IgD-negative memory B cell (primary cell): ENCODE results near the gene IDH3A. TPM values are rescaled to one million over a fixed set of nuclear protein-coding genes. Genes with fewer than 3 reads are reported as not detected.
A peak's percentile ranks its signal among the peaks of the same experiment; 100 is the strongest.

ENCODE experiments used
- H3K27ac Mint-ChIP-seq, 3 donors: one replicate each; pipeline ENCODE4 v1.8.0; 2020 to 2022; ENCODE audit warnings: mild to moderate bottlenecking in 3 of 3, mixed read lengths in 3 of 3, moderate library complexity in 1 of 3
- H3K27me3 Mint-ChIP-seq: one replicate; pipeline ENCODE4 v1.8.0; 2021; ENCODE audit warnings: mixed read lengths
- H3K36me3 Mint-ChIP-seq: one replicate; pipeline ENCODE4 v1.8.0; 2020; ENCODE audit warnings: mild to moderate bottlenecking, mixed read lengths
- H3K4me1 Mint-ChIP-seq, 3 donors: one replicate each; pipeline ENCODE4 v1.8.0; 2020 to 2022; ENCODE audit warnings: mixed read lengths in 3 of 3, mild to moderate bottlenecking in 1 of 3
- H3K4me3 Mint-ChIP-seq, 4 donors: one replicate each; pipeline ENCODE4 v1.8.0; 2020 to 2022; ENCODE audit warnings: mild to moderate bottlenecking in 4 of 4, mixed read lengths in 4 of 4, moderate library complexity in 3 of 4
- H3K9me3 Mint-ChIP-seq, 3 donors: one replicate each; pipeline ENCODE4 v1.8.0; 2020 to 2021; ENCODE audit warnings: mixed read lengths in 3 of 3, mild to moderate bottlenecking in 1 of 3
- polyA plus RNA-seq: library from polyadenylated mRNA; unstranded; fragments of 300-500 nt; fragmentation: Illumina TruSeq; gene quantifications from one replicate; pipeline ENCODE4 v1.2.3, GENCODE V29; 2021

Gene IDH3A
- polyA plus RNA-seq, 1 donor from 2014 or later, result 62.1 TPM

GRCh38 chr15:78209646-78210348, 60.6 kb downstream of the IDH3A start:
- Mint-ChIP-seq H3K27ac (no peak overlapping the region), H3K4me1 (no peaks in the 10 kb centered on the region), H3K9me3 (no peaks in the 10 kb centered on the region), H3K4me3 (no peak overlapping the region), H3K36me3 (no peaks in the 10 kb centered on the region), H3K27me3 (peaks cover 14% of the 10 kb centered on the region)

- Mint-ChIP-seq H3K36me3 (no peaks in the 10 kb centered on the region), H3K4me3 (no peak overlapping the region), H3K9me3 (no peaks in the 10 kb centered on the region), H3K27me3 (peaks cover 18% of the 10 kb centered on the region), H3K27ac (no peak overlapping the region), H3K4me1 (no peaks in the 10 kb centered on the region)
These were observed 61.2 kb downstream of the IDH3A start for GRCh38 chr15:78210349-78210717.

- H3K27ac Mint-ChIP-seq, result no peak overlapping the region
These were observed 62.2 kb downstream of the IDH3A start for GRCh38 chr15:78211189-78211921.

GRCh38 chr15:78212008-78212407, 62.8 kb downstream of the IDH3A start:
- no peaks in the 10 kb centered on the region for H3K36me3 Mint-ChIP-seq
- no peak overlapping the region for H3K27ac Mint-ChIP-seq
- no peak overlapping the region for H3K4me3 Mint-ChIP-seq
- H3K4me1 Mint-ChIP-seq, result no peaks in the 10 kb centered on the region
- H3K27me3 Mint-ChIP-seq, result peaks cover 18% of the 10 kb centered on the region
- no peaks in the 10 kb centered on the region for H3K9me3 Mint-ChIP-seq

More at GRCh38 chr15:78211189-78211921, 62.2 kb downstream of the IDH3A start:
- H3K36me3 Mint-ChIP-seq, result no peaks in the 10 kb centered on the region
- H3K4me1 Mint-ChIP-seq, result no peaks in the 10 kb centered on the region
- H3K9me3 Mint-ChIP-seq, result no peaks in the 10 kb centered on the region
- H3K27me3 Mint-ChIP-seq, result peaks cover 18% of the 10 kb centered on the region
- H3K4me3 Mint-ChIP-seq, result no peak overlapping the region

- no peak overlapping the region for H3K4me3 Mint-ChIP-seq
- no peaks in the 10 kb centered on the region for H3K36me3 Mint-ChIP-seq
- H3K4me1 Mint-ChIP-seq, result no peaks in the 10 kb centered on the region
- H3K27me3 Mint-ChIP-seq, result peaks cover 18% of the 10 kb centered on the region
- no peaks in the 10 kb centered on the region for H3K9me3 Mint-ChIP-seq
- H3K27ac Mint-ChIP-seq, result peak overlapping the region in 1 of 3 donors; percentile 25
These were observed 63.6 kb downstream of the IDH3A start for GRCh38 chr15:78212546-78213424.

GRCh38 chr15:78213425-78213750, 64.2 kb downstream of the IDH3A start:
- Mint-ChIP-seq H3K27ac (no peak overlapping the region), H3K9me3 (no peaks in the 10 kb centered on the region), H3K36me3 (peaks cover under 1% of the 10 kb centered on the region), H3K4me1 (no peaks in the 10 kb centered on the region), H3K4me3 (no peak overlapping the region), H3K27me3 (peaks cover 18% of the 10 kb centered on the region)

- H3K36me3 Mint-ChIP-seq, result peaks cover 2% of the 10 kb centered on the region
These were observed 64.8 kb downstream of the IDH3A start for GRCh38 chr15:78213956-78214355.

GRCh38 chr15:78216276-78217104, 67.3 kb downstream of the IDH3A start:
- peak overlapping the region in 1 of 4 donors; percentile 5 for H3K4me3 Mint-ChIP-seq
- no peaks in the 10 kb centered on the region for H3K9me3 Mint-ChIP-seq
- no peaks in the 10 kb centered on the region for H3K4me1 Mint-ChIP-seq
- peak overlapping the region in 1 of 3 donors; percentile 34 for H3K27ac Mint-ChIP-seq
- H3K36me3 Mint-ChIP-seq, result peaks cover 2% of the 10 kb centered on the region
- peaks cover 17% of the 10 kb centered on the region for H3K27me3 Mint-ChIP-seq

More at GRCh38 chr15:78213956-78214355, 64.8 kb downstream of the IDH3A start:
- Mint-ChIP-seq H3K9me3 (no peaks in the 10 kb centered on the region), H3K27me3 (peaks cover 18% of the 10 kb centered on the region), H3K4me1 (no peaks in the 10 kb centered on the region), H3K4me3 (no peak overlapping the region), H3K27ac (no peak overlapping the region)

GRCh38 chr15:78220713-78221112, 71.6 kb downstream of the IDH3A start:
- peaks cover 5% of the 10 kb centered on the region for H3K36me3 Mint-ChIP-seq
- H3K4me3 Mint-ChIP-seq, result no peak overlapping the region
- H3K4me1 Mint-ChIP-seq, result peaks cover 0 to 2% (median under 1%) of the 10 kb centered on the region in 3 donors
- H3K9me3 Mint-ChIP-seq, result no peaks in the 10 kb centered on the region
- no peaks in the 10 kb centered on the region for H3K27me3 Mint-ChIP-seq
- H3K27ac Mint-ChIP-seq, result no peak overlapping the region

Other genes starting within 250 kb of the IDH3A start
- gene TBC1D2B, start 71.7 kb upstream of the IDH3A start, polyA plus RNA-seq, result 1.7 TPM
- gene SH2D7, start 56.8 kb upstream of the IDH3A start, polyA plus RNA-seq, result not detected
- gene CIB2, start 17.9 kb upstream of the IDH3A start, polyA plus RNA-seq, result 5.7 TPM
- not detected for gene ACSBG1, start 85.2 kb downstream of the IDH3A start, polyA plus RNA-seq
- gene DNAJA4, start 115.2 kb downstream of the IDH3A start, polyA plus RNA-seq, result 4.7 TPM
- 70.8 TPM for gene SKIC8, start 150.2 kb downstream of the IDH3A start, polyA plus RNA-seq
- not detected for gene CRABP1, start 191.0 kb downstream of the IDH3A start, polyA plus RNA-seq